GM18858 (cell line): ENCODE results near the gene EDIL3.
A peak's percentile ranks its signal among the peaks of the same experiment; 100 is the strongest.
"Not testable (repeated sequence)": the region's sequence is repeated elsewhere in the genome, so short reads cannot be mapped to it uniquely, and the experiment has no call there.

Experiments
- ATAC-seq: cut with Tn5 transposase; IDR thresholded peaks from one replicate; pipeline ENCODE4 v1.9.1; 2021; ENCODE audit not compliant: unreplicated experiment

EDIL3 gene

GRCh38 chr5:84303315-84303714 lies 81.4 kb downstream of the EDIL3 start:
- no peak for ATAC-seq

GRCh38 chr5:84301535-84301934 lies 83.1 kb downstream of the EDIL3 start:
- no peak for ATAC-seq

- ATAC-seq, result no peak
Observed at GRCh38 chr5:84299959-84300358, 84.7 kb downstream of the EDIL3 start.

- ATAC-seq, result no peak
Observed at GRCh38 chr5:84298628-84299027, 86.1 kb downstream of the EDIL3 start.

GRCh38 chr5:84297641-84298040 lies 87.0 kb downstream of the EDIL3 start:
- ATAC-seq, result not testable (repeated sequence)

- ATAC-seq, result no peak
Observed at GRCh38 chr5:84292788-84293653, 91.7 kb downstream of the EDIL3 start.

GRCh38 chr5:84292000-84292642 lies 92.6 kb downstream of the EDIL3 start:
- ATAC-seq, result no peak

GRCh38 chr5:84290673-84291072 lies 94.0 kb downstream of the EDIL3 start:
- ATAC-seq, result no peak

- ATAC-seq, result no peak
Observed at GRCh38 chr5:84290161-84290560, 94.5 kb downstream of the EDIL3 start.

- ATAC-seq, result peak; percentile 96
Observed at GRCh38 chr5:84287951-84288350, 96.7 kb downstream of the EDIL3 start.

- no peak for ATAC-seq
Observed at GRCh38 chr5:84286662-84287061, 98.0 kb downstream of the EDIL3 start.

GRCh38 chr5:84285641-84286637 lies 98.7 kb downstream of the EDIL3 start:
- no peak for ATAC-seq

GRCh38 chr5:84281383-84281782 lies 103.3 kb downstream of the EDIL3 start:
- ATAC-seq, result no peak

- ATAC-seq, result no peak
Observed at GRCh38 chr5:84279234-84279633, 105.4 kb downstream of the EDIL3 start.

- no peak for ATAC-seq
Observed at GRCh38 chr5:84275609-84276008, 109.1 kb downstream of the EDIL3 start.

GRCh38 chr5:84274585-84275468 lies 109.9 kb downstream of the EDIL3 start:
- peak; percentile 52 for ATAC-seq

GRCh38 chr5:84273517-84273883 lies 111.2 kb downstream of the EDIL3 start:
- no peak for ATAC-seq

GRCh38 chr5:84272771-84273516 lies 111.7 kb downstream of the EDIL3 start:
- no peak for ATAC-seq

GRCh38 chr5:84265739-84266550 lies 118.7 kb downstream of the EDIL3 start:
- ATAC-seq, result no peak
